Activated T-helper 17 cell treated with anti-CD3 and anti-CD28 coated beads, Interleukin-2, amount 50 U/mL, for 72 hours (primary cell): ENCODE results near the gene ZNF683. TPM values are rescaled to one million over a fixed set of nuclear protein-coding genes. Genes with fewer than 3 reads are reported as not detected.
A peak's percentile ranks its signal among the peaks of the same experiment; 100 is the strongest.
"Not testable (repeated sequence)": the region's sequence is repeated elsewhere in the genome, so short reads cannot be mapped to it uniquely, and the experiment has no call there.

ENCODE experiments used
- ATAC-seq: fragments of 150-1000 bp; cut with Tn5 transposase; replicated peaks from 2 replicates; pipeline ENCODE4 v1.10.0; 2021; ENCODE audit warnings: mild to moderate bottlenecking, moderate library complexity
- H3K27ac Mint-ChIP-seq: one replicate; pipeline ENCODE4 v1.8.0; 2022; ENCODE audit warnings: mixed read lengths
- H3K27me3 Mint-ChIP-seq: one replicate; pipeline ENCODE4 v1.8.0; 2022; ENCODE audit warnings: mixed read lengths
- H3K36me3 Mint-ChIP-seq: one replicate; pipeline ENCODE4 v1.8.0; 2022; ENCODE audit warnings: low read depth, mild to moderate bottlenecking, mixed read lengths
- H3K4me1 Mint-ChIP-seq: one replicate; pipeline ENCODE4 v1.8.0; 2022; ENCODE audit warnings: mixed read lengths
- H3K4me3 Mint-ChIP-seq: one replicate; pipeline ENCODE4 v1.8.0; 2022; ENCODE audit warnings: mild to moderate bottlenecking, mixed read lengths
- H3K9me3 Mint-ChIP-seq: one replicate; pipeline ENCODE4 v1.8.0; 2022; ENCODE audit warnings: mixed read lengths
- total RNA-seq, 2 donors: library from RNA; stranded (reverse); gene quantifications; one replicate each; pipeline ENCODE4 v1.2.3, GENCODE V29; 2022

The ZNF683 gene
- not detected for total RNA-seq

- not testable (repeated sequence) for ATAC-seq, H3K36me3 Mint-ChIP-seq, H3K27me3 Mint-ChIP-seq, H3K9me3 Mint-ChIP-seq
- H3K4me1 Mint-ChIP-seq: peaks cover 46% of the 10 kb centered on the region
- peak within 1 kb of the TSS; percentile 41 for H3K4me3 Mint-ChIP-seq
- H3K27ac Mint-ChIP-seq: peak within 1 kb of the TSS; percentile 82
These were observed at the start of gene ZNF683 for GRCh38 chr1:26372611-26373010. Gene ZNF683 (minus strand): TSS chr1:26372750. CDS start chr1:26368571, 4,179 bp downstream.

DNA sequence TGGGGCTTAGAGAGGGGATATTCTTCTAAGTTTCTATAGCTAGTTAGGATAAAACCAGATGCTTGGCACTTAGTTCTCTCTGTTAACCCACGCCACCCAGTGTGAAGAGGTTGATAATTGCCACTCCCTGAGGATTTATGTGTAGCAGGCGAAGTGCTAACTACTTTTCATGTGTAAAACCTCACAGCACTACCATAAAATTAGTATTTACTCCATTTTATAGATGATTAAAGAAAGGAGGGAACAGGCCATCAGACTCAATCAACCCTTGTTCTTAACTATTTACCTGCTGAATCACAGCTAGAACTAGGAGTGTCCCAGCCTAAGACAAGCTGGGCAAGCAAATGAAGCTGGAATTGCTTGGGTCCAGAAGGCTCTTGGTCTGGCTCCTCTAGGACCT is 46.9 kb upstream of the ZNF683 start:
- H3K4me3 Mint-ChIP-seq: no peak overlapping the region
- no peaks in the 10 kb centered on the region for H3K9me3 Mint-ChIP-seq
- ATAC-seq: no peak
- peaks cover 10% of the 10 kb centered on the region for H3K27me3 Mint-ChIP-seq
- no peak overlapping the region for H3K27ac Mint-ChIP-seq
- H3K36me3 Mint-ChIP-seq: no peaks in the 10 kb centered on the region
- H3K4me1 Mint-ChIP-seq: no peaks in the 10 kb centered on the region

- Mint-ChIP-seq H3K36me3 (no peaks in the 10 kb centered on the region), H3K27me3 (peaks cover 16% of the 10 kb centered on the region), H3K4me1 (no peaks in the 10 kb centered on the region), H3K27ac (no peak overlapping the region), H3K9me3 (no peaks in the 10 kb centered on the region), H3K4me3 (no peak overlapping the region)
- ATAC-seq: no peak
These were observed 46.4 kb upstream of the ZNF683 start for GRCh38 chr1:26418865-26419349.

DNA sequence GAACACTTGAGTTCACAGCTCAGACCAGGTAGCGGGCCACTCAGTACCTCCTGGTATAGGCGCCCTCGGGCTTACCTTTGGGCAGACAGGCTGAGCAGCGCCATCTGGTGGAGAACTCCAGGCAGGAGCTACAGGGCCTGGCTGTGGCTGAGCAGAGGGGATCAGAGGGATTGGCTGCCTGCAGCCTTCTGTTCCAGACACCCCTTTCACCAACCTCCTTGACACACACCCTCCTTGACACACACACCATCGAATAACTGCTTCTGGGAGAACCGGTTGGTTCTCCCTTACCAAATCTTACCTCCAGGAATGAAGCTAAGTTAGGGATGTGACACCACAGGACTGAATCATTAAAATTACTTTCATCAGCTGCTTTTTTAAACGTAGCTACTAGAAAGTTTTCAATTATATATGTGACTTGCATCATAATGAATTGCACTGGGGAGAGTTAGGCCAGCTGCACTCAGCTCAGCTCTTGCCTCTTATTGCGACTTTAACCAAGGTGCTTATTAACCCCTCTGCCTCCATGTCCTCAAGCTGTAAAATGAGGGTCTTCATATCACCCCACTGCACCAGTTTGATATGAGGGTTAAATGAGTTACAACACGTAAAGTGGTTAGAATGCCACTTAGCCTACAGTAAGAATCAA is 44.7 kb upstream of the ZNF683 start:
- peak; percentile 100 for ATAC-seq
- H3K4me1 Mint-ChIP-seq: no peaks in the 10 kb centered on the region
- no peaks in the 10 kb centered on the region for H3K9me3 Mint-ChIP-seq
- H3K27me3 Mint-ChIP-seq: peaks cover 29% of the 10 kb centered on the region
- H3K4me3 Mint-ChIP-seq: no peak overlapping the region
- no peaks in the 10 kb centered on the region for H3K36me3 Mint-ChIP-seq
- no peak overlapping the region for H3K27ac Mint-ChIP-seq

DNA sequence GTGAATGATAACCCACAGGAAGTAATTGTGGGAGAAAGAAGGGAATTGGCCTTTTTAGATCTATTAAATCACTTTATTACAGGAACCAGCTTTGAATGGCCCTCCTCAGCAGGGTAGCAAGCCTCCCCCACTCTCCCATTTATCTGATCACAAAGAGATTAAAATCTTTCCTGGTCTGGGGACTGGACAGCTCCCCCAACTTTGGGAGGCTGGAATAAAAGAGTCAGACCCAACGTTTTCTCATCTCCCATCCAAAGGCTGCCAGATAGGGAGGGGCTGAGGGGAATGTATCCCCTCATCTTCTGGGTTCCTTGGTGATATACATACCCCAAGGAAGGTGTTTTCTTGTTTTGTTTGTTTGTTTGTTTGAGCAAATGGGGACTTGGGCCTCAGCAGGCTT is 40.5 kb upstream of the ZNF683 start:
- H3K9me3 Mint-ChIP-seq: no peaks in the 10 kb centered on the region
- H3K36me3 Mint-ChIP-seq: no peaks in the 10 kb centered on the region
- H3K27me3 Mint-ChIP-seq: peaks cover 50% of the 10 kb centered on the region
- H3K4me3 Mint-ChIP-seq: no peak overlapping the region
- no peak overlapping the region for H3K27ac Mint-ChIP-seq
- ATAC-seq: no peak
- peaks cover 7% of the 10 kb centered on the region for H3K4me1 Mint-ChIP-seq

GRCh38 chr1:26412180-26412840 is 39.8 kb upstream of the ZNF683 start:
- peaks cover 7% of the 10 kb centered on the region for H3K4me1 Mint-ChIP-seq

GRCh38 chr1:26411624-26412074 is 39.1 kb upstream of the ZNF683 start:
- no peak overlapping the region for H3K4me3 Mint-ChIP-seq
- H3K4me1 Mint-ChIP-seq: peaks cover 7% of the 10 kb centered on the region
- H3K27ac Mint-ChIP-seq: no peak overlapping the region
- no peak for ATAC-seq
- H3K27me3 Mint-ChIP-seq: peaks cover 50% of the 10 kb centered on the region
- H3K36me3 Mint-ChIP-seq: no peaks in the 10 kb centered on the region
- no peaks in the 10 kb centered on the region for H3K9me3 Mint-ChIP-seq

More at GRCh38 chr1:26412180-26412840, 39.8 kb upstream of the ZNF683 start:
- H3K4me3 Mint-ChIP-seq: no peak overlapping the region
- H3K36me3 Mint-ChIP-seq: no peaks in the 10 kb centered on the region
- H3K27ac Mint-ChIP-seq: no peak overlapping the region
- no peaks in the 10 kb centered on the region for H3K9me3 Mint-ChIP-seq
- no peak for ATAC-seq
- peaks cover 50% of the 10 kb centered on the region for H3K27me3 Mint-ChIP-seq

- Mint-ChIP-seq H3K27ac (no peak within 1 kb of the TSS), H3K36me3 (no peaks in the 10 kb centered on the region), H3K4me3 (no peak within 1 kb of the TSS), H3K4me1 (peaks cover 7% of the 10 kb centered on the region), H3K27me3 (peaks cover 55% of the 10 kb centered on the region), H3K9me3 (no peaks in the 10 kb centered on the region)
- no peak for ATAC-seq
These were observed 38.4 kb upstream of the ZNF683 start, which contains the start of gene LIN28A for GRCh38 chr1:26410706-26411623. Gene LIN28A (plus strand): TSS chr1:26410817. CDS start chr1:26410892, 75 bp downstream.

- Mint-ChIP-seq H3K36me3 (no peaks in the 10 kb centered on the region), H3K27me3 (peaks cover 50% of the 10 kb centered on the region), H3K9me3 (no peaks in the 10 kb centered on the region), H3K4me3 (peak overlapping the region; percentile 30), H3K27ac (no peak overlapping the region), H3K4me1 (peaks cover 7% of the 10 kb centered on the region)
- ATAC-seq: no peak
These were observed 36.7 kb upstream of the ZNF683 start for GRCh38 chr1:26409191-26409807.

GRCh38 chr1:26408604-26409003 is 36.1 kb upstream of the ZNF683 start:
- Mint-ChIP-seq H3K9me3 (no peaks in the 10 kb centered on the region), H3K27ac (no peak overlapping the region), H3K27me3 (peaks cover 47% of the 10 kb centered on the region), H3K36me3 (no peaks in the 10 kb centered on the region), H3K4me3 (peak overlapping the region; percentile 30), H3K4me1 (peaks cover 7% of the 10 kb centered on the region)
- peak; percentile 57 for ATAC-seq

GRCh38 chr1:26405281-26405915 is 32.8 kb upstream of the ZNF683 start:
- Mint-ChIP-seq H3K27ac (no peak overlapping the region), H3K4me1 (peaks cover 4% of the 10 kb centered on the region), H3K27me3 (peaks cover 31% of the 10 kb centered on the region), H3K4me3 (no peak overlapping the region), H3K9me3 (no peaks in the 10 kb centered on the region), H3K36me3 (no peaks in the 10 kb centered on the region)
- ATAC-seq: no peak

GRCh38 chr1:26404641-26405040 is 32.1 kb upstream of the ZNF683 start:
- Mint-ChIP-seq H3K27ac (no peak overlapping the region), H3K4me3 (no peak overlapping the region), H3K9me3 (no peaks in the 10 kb centered on the region), H3K4me1 (peaks cover 4% of the 10 kb centered on the region), H3K27me3 (peaks cover 27% of the 10 kb centered on the region), H3K36me3 (no peaks in the 10 kb centered on the region)
- ATAC-seq: no peak

DNA sequence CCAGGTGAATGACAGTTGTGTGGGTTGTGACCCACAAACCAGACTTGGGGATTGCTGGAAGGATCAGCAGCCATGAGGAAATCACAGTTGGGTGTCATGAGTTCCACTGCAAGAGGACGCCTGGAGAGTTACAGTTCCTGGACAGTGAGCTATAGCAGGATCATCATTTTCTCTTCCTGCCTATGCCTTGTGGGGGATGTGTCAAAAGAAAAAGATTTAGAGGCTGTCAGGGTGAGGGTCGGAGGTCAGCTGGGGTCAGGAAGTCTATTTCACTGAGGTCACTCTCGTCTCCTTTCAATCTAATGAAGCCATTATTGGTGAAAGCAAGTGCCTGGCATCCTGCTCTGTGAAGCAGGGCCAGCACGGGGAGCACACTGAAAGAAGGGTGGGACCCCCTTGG is 31.1 kb upstream of the ZNF683 start:
- Mint-ChIP-seq H3K4me1 (peaks cover 4% of the 10 kb centered on the region), H3K27me3 (peaks cover 18% of the 10 kb centered on the region), H3K9me3 (no peaks in the 10 kb centered on the region), H3K36me3 (no peaks in the 10 kb centered on the region), H3K27ac (no peak overlapping the region), H3K4me3 (no peak overlapping the region)
- ATAC-seq: no peak

- H3K4me1 Mint-ChIP-seq: no peaks in the 10 kb centered on the region
- H3K9me3 Mint-ChIP-seq: no peaks in the 10 kb centered on the region
- H3K4me3 Mint-ChIP-seq: no peak overlapping the region
- H3K27me3 Mint-ChIP-seq: peaks cover 15% of the 10 kb centered on the region
- no peak for ATAC-seq
- no peak overlapping the region for H3K27ac Mint-ChIP-seq
- no peaks in the 10 kb centered on the region for H3K36me3 Mint-ChIP-seq
These were observed 29.3 kb upstream of the ZNF683 start for GRCh38 chr1:26401891-26402290.
